ENCODE results near the gene AGO3. TPM values are rescaled to one million over a fixed set of nuclear protein-coding genes. Genes with fewer than 3 reads are reported as not detected.

The AGO3 gene
- total and polyA plus RNA-seq, 10 of the 15 experiments (the other 5 are each of a cell fraction or from before 2014, with no cell fraction given): 3.9 to 35.2 (median 12.5) TPM

GRCh38 chr1:36062315-36062714, 131.4 kb downstream of the AGO3 start:
- ChIA-PET POLR2A (interaction anchor here (0.5 kb wide), 1 partner anchor 122 kb away, joined by 3 read pairs; no protein-coding TSS in a partner anchor), CTCF (no interaction called here), SMC1A (ENCODE audit: uncharacterized antibody, unreplicated experiment) (interaction anchor here (1.2 kb wide), 1 partner anchor 13 kb away, joined by 4 read pairs; no protein-coding TSS in a partner anchor), RAD21 (ENCODE audit: unreplicated experiment) (no interaction called here)
- FAIRE-seq (no peak), ATAC-seq (no peak), DNase-seq (ENCODE audit: low read depth, low spot score) (no peak)
- Histone ChIP-seq H3K36me3 (ENCODE audit: control insufficient read depth in 2 of 2, insufficient read depth in 2 of 2, low read length in 1 of 2) (no peaks in the 10 kb centered on the region; a peak in 1 of 4 replicates), H3K27ac (ENCODE audit: control insufficient read depth, insufficient read depth) (no peak overlapping the region), H3K4me3 (no peak overlapping the region), H3K9me3 (replicated peaks; ENCODE audit: control insufficient read depth, insufficient read depth, low read length) (no peaks in the 10 kb centered on the region), H3K4me2 (ENCODE audit: control insufficient read depth, insufficient read depth) (no peak overlapping the region), H2AFZ (ENCODE audit: control insufficient read depth, low read depth, low read length) (no peak overlapping the region), H4K20me1 (ENCODE audit: control insufficient read depth, insufficient read depth) (no peaks in the 10 kb centered on the region), H3K27me3 (replicated peaks in 1 of 2; ENCODE audit: control insufficient read depth in 2 of 2, insufficient read depth in 2 of 2, low read length in 1 of 2) (no peaks in the 10 kb centered on the region), H3K4me1 (ENCODE audit: control insufficient read depth, insufficient read depth, low read length) (no peaks in the 10 kb centered on the region), H3K79me2 (ENCODE audit: control insufficient read depth, insufficient read depth, low read length) (no peaks in the 10 kb centered on the region), H3K9ac (ENCODE audit: control insufficient read depth, insufficient read depth, low read length) (no peak overlapping the region)
- intact Hi-C loops (cut with micrococcal nuclease; ENCODE audit: unreplicated experiment) (no loop called here), in situ Hi-C loops (cut with MboI) (no loop called here)
- no TSS peak for BruUV-seq (replicated peaks)
- WGBS (ENCODE audit: insufficient coverage, insufficient replicate concordance, low lambda C conversion rate, missing lambda C conversion rate): 100% methylated on average over 1 of the region's 1 CpG
- no peak for TF ChIP-seq SP1 (IDR thresholded peaks at IDR 0.05; ENCODE audit: low read depth, low read length)
- no peak for TF ChIP-seq YY1 (IDR thresholded peaks at IDR 0.05; ENCODE audit: low read depth, low read length)
- TF ChIP-seq ZBTB4 (CRISPR knock-in tag; IDR thresholded peaks at IDR 0.05): no peak
- TF ChIP-seq PBX3 (IDR thresholded peaks at IDR 0.05; ENCODE audit: insufficient replicate concordance, low read depth, low read length): no peak
- no peak for TF ChIP-seq WRNIP1 (IDR thresholded peaks at IDR 0.05; ENCODE audit: borderline replicate concordance, low read depth, low read length)
- no peak for TF ChIP-seq ZNF592 (IDR thresholded peaks at IDR 0.05)
- no peak for TF ChIP-seq E4F1 (IDR thresholded peaks at IDR 0.05; ENCODE audit: borderline replicate concordance, partially characterized antibody)
- TF ChIP-seq CBFB (IDR thresholded peaks at IDR 0.05; ENCODE audit: low read depth): no peak
- no peak for TF ChIP-seq RELB (IDR thresholded peaks at IDR 0.05; ENCODE audit: low read depth)
